RWPE2 (cell line): ENCODE measurements around the gene ZFYVE19.

ENCODE experiments used
- ATAC-seq: fragments of 200-7000 bp; cut with Tn5 transposase; 3 replicates; pipeline ENCODE4 v1.9.1; 2021; ENCODE audit warnings: low read depth
- DNase-seq: peaks from one replicate; pipeline ENCODE4 v3.0.0-alpha.2; 2020; ENCODE audit warnings: low spot score
- H3K27ac ChIP-seq: fragments of 450-650 bp; 2 replicates; pipeline ENCODE4 v1.5.1; 2017; ENCODE audit warnings: mild to moderate bottlenecking; ENCODE audit not compliant: poor library complexity, severe bottlenecking
- H3K27me3 ChIP-seq: fragments of 250-450 bp; sonication (Bioruptor Pico); 2 replicates; pipeline ENCODE4 v1.5.1; 2021; ENCODE audit warnings: mild to moderate bottlenecking, moderate library complexity; ENCODE audit not compliant: insufficient read depth, poor library complexity, severe bottlenecking
- H3K36me3 ChIP-seq: fragments of 250-450 bp; sonication (Bioruptor Pico); 2 replicates; pipeline ENCODE4 v1.5.1; 2020; ENCODE audit warnings: low read depth, mild to moderate bottlenecking, moderate library complexity
- H3K4me1 ChIP-seq: fragments of 250-450 bp; sonication (Bioruptor Pico); 2 replicates; pipeline ENCODE4 v1.5.1; 2021; ENCODE audit warnings: mild to moderate bottlenecking, moderate library complexity; ENCODE audit not compliant: insufficient read depth, poor library complexity, severe bottlenecking
- H3K4me3 ChIP-seq: fragments of 250-450 bp; sonication (Bioruptor Pico); 2 replicates; pipeline ENCODE4 v1.5.1; 2021; ENCODE audit warnings: mild to moderate bottlenecking, moderate library complexity; ENCODE audit not compliant: severe bottlenecking
- H3K9me3 ChIP-seq: fragments of 250-450 bp; sonication (Bioruptor Pico); 2 replicates; pipeline ENCODE4 v1.5.1; 2021; ENCODE audit warnings: mild to moderate bottlenecking, moderate library complexity; ENCODE audit not compliant: severe bottlenecking
- TF ChIP-seq, protein P1 (sequence below): fragments of 450-650 bp; IDR thresholded peaks from one replicate; pipeline ENCODE4 v1.5.1; 2017; ENCODE audit warnings: mild to moderate bottlenecking, moderate library complexity; ENCODE audit not compliant: poor library complexity, severe bottlenecking

ZFYVE19 gene

DNA sequence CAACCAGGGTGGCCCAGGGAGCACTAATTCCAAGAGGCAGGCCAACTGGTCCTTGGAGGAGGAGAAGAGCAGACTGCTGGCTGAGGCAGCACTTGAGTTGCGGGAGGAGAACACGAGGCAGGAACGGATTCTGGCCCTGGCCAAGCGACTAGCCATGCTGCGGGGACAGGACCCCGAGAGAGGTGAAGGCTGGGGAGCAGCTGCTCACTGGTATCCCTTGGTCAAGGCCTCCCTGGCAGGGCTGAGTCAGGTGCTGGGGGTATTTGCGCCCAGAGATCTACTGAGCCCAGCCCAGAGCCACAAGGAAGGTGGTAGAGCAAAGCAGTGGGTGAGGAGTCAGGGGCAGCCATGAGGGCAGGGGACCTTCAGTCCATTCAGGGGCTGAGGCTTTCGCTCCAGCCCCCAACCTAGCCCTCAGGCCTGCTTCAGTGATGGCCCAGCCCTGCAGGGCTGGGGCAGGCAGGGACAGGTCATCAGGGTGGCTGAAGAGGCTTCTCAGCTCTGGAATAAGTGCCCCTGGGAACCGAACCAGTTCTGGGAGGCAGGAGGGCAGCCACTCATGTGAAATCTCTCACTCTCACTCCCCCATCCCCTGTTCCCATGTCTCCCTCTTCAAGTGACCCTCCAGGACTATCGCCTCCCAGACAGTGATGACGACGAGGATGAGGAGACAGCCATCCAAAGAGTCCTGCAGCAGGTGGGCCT is 6.0 kb downstream of the ZFYVE19 start:
- Histone ChIP-seq H3K27me3 (no peaks in the 10 kb centered on the region), H3K36me3 (peaks cover 27% of the 10 kb centered on the region), H3K4me3 (no peak overlapping the region), H3K9me3 (no peaks in the 10 kb centered on the region), H3K4me1 (peaks cover 5% of the 10 kb centered on the region), H3K27ac (no peak overlapping the region)
- TF ChIP-seq, protein P1, sequence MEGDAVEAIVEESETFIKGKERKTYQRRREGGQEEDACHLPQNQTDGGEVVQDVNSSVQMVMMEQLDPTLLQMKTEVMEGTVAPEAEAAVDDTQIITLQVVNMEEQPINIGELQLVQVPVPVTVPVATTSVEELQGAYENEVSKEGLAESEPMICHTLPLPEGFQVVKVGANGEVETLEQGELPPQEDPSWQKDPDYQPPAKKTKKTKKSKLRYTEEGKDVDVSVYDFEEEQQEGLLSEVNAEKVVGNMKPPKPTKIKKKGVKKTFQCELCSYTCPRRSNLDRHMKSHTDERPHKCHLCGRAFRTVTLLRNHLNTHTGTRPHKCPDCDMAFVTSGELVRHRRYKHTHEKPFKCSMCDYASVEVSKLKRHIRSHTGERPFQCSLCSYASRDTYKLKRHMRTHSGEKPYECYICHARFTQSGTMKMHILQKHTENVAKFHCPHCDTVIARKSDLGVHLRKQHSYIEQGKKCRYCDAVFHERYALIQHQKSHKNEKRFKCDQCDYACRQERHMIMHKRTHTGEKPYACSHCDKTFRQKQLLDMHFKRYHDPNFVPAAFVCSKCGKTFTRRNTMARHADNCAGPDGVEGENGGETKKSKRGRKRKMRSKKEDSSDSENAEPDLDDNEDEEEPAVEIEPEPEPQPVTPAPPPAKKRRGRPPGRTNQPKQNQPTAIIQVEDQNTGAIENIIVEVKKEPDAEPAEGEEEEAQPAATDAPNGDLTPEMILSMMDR = no peak
- ATAC-seq (no peak), DNase-seq (no peak)

DNA sequence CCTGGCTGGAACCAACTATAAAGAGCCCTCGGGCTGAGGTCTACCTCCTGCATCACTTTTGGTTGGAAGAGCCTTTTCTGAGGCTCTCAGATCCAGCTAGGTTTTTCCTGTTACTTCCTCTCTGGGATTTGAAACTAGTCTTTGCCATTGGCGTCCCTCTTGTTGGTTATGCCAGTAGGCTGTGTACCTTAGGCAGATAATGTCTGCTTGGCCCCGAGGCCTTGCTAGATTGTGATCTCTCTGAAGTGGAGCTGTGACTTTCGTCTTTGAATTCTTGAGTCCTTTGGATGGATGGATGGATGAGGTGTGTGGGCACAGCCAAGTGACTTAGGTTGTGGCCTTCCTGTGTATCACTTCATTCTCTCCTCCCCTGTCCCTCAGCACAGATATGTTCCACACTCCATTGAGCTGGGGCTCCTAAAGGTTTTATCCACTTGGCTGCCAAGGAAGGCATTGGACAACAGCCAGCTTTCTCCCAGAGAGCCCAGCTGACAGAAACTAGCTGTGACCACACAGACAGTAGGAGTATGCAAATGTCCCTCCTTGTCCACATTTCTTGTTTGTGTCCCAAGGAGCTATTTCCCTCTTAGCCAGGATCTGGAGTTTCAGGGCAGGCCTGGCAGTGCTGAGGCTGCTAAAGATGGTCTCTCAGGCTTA is 8.3 kb downstream of the ZFYVE19 start:
- no peak overlapping the region for H3K27ac ChIP-seq
- ATAC-seq (no peak; the same call in 2 of the 3 replicates), DNase-seq (no peak)
- TF ChIP-seq, protein P1 = no peak
- no peaks in the 10 kb centered on the region for H3K9me3 ChIP-seq
- H3K4me1 ChIP-seq = no peaks in the 10 kb centered on the region
- H3K4me3 ChIP-seq = no peak overlapping the region
- no peaks in the 10 kb centered on the region for H3K27me3 ChIP-seq
- H3K36me3 ChIP-seq = peaks cover 27% of the 10 kb centered on the region

DNA sequence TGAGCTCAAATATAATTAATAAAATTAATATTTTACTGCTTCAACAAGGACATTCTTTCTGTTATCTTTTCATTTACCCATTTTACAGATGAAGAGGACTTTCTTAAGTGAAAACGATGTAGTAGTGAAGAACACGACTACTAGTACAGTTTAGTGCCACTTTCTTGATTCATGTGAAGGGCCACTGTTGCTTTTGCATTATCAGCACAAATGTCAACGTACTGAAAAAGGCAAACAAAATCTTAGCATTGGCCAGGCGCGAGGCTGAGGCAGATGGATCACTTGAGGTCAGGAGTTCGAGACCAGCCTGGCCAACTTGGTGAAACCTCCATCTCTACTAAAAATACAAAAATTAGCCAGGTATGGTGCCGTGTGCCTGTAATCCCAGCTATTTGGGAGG is 12.2 kb downstream of the ZFYVE19 start:
- DNase-seq (no peak), ATAC-seq (no peak)
- Histone ChIP-seq H3K9me3 (no peaks in the 10 kb centered on the region), H3K27me3 (no peaks in the 10 kb centered on the region), H3K36me3 (no peaks in the 10 kb centered on the region; the same call in none of the 2 replicates), H3K27ac (no peak overlapping the region), H3K4me1 (peaks cover 10% of the 10 kb centered on the region), H3K4me3 (no peak overlapping the region)
- TF ChIP-seq, protein P1 = no peak

DNA sequence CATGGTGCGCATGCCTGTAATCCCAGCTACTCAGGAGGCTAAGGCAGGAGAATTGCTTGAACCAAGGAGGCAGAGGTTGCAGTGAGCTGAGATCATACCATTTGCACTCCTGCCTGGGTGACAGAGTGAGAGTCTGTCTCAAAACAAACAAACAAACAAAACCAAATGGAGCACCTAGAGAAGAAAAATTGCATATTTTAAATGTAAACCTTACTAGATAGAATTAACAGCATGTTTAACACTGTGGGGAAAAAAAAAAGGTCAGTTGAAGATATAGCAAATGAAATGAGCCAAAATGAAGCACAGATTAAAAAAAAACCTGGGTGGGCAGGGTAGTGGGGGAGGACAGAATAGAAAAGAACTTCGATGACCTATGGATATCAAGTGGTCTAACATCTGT is 14.3 kb downstream of the ZFYVE19 start:
- DNase-seq (no peak), ATAC-seq (no peak)
- Histone ChIP-seq H3K27ac (no peak overlapping the region), H3K27me3 (no peaks in the 10 kb centered on the region), H3K9me3 (no peaks in the 10 kb centered on the region), H3K4me3 (no peak overlapping the region), H3K4me1 (peaks cover 24% of the 10 kb centered on the region), H3K36me3 (no peaks in the 10 kb centered on the region)
- TF ChIP-seq, protein P1 = no peak
